SIG-M5 treated with dmso at 0.1 percent for 504 hours (cell line): Measurements from ENCODE around the gene VDAC2.

Experiments
- DNase-seq: peaks from one replicate; lab custom pipeline; 2025; ENCODE audit not compliant: unreplicated experiment; lab: John Stamatoyannopoulos, UW

The VDAC2 gene

DNA sequence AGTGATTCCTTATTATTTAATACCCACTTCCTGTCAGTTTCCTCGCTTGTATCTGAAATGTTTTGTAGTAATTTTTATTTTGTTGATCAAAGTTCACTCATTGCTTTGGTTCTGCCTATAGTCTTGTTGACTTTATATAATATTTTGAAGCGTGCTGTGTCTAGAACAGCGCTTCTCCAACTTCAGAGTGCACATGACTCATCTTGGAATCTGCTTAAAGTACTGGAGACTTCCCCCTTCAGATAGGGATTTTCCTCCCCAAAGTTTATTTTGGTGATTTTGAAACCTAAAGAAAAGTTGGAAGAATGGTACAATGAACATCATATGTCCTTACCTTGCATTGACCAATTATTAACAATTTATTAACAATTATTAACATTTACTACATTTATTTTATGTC, 19.4 kb downstream of the VDAC2 start:
- no peak for DNase-seq

DNA sequence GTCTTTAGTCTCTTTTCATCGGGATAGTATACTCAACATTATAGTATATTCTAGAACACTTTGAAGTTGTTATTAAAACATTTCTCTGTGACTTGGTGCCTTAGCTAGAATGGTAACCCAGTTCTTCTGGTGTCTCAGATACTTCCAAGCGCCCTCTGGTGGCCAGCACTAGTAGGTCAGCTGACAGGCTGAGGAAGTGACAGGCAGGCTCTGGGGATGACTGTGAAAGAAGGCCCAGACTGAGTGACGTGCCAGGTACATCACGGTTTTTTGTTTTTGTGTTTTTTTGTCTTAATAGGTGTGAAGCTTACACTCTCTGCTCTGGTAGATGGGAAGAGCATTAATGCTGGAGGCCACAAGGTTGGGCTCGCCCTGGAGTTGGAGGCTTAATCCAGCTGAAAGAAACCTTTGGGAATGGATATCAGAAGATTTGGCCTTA, 20.0 kb downstream of the VDAC2 start:
- DNase-seq = peak; percentile 77

DNA sequence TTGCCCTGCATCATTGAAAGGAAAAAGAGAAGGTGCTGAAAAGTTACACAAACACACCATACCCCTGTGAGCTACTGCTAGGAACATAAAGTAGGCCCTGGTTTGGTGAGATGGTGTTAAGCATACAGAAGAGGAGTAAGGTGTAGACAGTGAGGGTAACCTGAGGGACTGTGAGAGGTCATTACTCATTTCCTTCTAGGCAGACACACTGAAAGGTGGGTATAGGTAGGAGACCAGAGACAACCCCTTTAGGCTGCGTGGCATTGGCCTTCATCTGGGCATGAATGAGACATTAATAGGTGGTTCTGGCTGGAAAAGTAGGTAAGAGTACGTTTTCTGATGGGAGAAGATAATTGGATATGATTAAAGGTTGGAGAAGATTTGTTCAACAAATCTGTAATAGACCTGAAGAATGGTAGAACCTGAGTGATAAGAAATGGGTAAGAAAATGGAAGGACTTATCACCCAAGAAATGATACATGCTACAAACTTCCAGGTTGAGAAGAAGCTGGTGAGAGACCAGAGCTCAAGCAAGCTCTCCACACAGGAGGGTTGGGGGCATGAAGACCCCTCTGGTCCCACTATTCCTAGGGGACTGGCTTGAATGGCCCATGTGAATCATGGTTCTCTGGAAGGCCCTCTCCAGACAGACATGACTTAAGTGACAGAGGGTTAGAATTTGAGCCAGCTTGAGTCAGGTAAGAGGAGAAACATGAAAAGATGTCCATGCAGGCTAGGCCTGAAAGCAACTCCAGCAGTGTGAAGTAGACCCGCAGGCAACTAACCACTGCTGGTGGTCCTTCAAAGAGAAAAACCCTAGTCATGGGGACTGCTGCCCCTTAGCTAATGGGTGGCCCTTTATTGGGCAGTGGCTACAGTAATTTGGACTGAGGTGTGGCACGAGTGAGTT, 21.3 kb downstream of the VDAC2 start:
- no peak for DNase-seq

- no peak for DNase-seq
Measured at GRCh38 chr10:75233444-75234016, 22.9 kb downstream of the VDAC2 start.

DNA sequence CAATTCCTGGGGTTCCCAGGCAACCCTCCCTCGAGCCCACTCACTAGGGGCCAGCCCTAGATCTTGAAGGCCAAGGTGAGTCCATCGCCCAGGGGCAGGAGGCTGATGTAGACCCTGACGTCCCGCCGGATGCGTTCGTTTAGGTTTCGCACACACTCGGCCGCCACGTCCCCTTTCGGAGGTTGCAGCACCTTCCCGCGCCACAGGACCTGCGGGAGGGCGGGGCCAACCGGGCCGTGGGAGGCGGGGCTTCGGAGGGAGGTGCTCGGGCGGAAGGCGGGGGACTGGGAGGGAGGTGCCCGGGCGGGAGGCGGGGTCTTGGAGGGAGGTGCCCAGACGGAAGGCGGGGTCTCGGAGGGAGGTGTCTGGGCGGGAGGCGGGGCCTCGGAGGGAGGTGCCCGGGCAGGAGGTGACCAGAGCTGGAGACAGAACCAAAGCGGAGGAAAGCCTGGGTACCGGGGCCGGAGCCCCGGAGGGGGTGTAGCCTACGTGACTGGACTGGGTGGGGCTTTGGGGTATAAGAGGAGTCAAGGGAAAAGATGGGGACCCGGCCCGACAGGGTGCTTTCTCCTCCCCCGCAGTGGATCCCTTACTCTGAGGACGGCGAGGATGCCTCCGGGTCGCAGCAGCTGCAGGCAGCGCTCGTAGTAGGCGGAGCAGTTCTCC, 23.6 kb downstream of the VDAC2 start:
- DNase-seq = peak; percentile 90

DNA sequence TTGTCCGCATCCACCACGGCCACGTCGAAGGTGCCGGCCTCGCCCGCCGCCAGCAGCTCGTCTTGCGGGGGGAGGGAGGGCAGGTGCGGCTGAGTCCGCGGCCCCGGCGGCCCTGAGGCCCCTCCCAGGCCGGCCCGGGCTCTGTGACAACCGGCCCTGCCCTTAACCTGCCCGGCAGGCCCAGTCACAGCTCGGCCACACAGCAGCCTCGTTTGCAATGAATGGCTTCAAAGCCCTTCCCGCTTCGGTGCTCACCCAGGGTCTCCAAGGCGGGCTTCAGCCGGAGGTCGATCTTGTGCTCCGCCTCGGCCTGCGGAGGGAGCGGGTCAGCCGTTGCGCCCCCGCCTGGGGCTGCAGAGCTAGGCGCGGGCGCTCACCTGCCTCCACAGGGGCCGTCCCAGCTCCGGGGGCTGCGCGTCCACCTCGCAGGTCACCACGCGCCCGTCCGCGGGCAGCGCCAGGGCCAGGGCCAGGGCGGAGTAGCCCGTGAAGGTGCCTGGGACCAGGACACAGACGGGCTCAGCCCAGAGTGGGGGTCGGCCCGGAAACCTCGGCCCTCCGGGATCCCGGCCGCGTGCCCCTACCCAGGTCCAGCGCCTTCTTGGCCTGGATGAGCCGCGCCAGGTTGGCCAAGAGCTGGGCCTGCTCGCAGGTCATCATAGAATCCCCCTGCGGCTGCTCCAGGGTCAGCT, 24.2 kb downstream of the VDAC2 start:
- no peak for DNase-seq

DNA sequence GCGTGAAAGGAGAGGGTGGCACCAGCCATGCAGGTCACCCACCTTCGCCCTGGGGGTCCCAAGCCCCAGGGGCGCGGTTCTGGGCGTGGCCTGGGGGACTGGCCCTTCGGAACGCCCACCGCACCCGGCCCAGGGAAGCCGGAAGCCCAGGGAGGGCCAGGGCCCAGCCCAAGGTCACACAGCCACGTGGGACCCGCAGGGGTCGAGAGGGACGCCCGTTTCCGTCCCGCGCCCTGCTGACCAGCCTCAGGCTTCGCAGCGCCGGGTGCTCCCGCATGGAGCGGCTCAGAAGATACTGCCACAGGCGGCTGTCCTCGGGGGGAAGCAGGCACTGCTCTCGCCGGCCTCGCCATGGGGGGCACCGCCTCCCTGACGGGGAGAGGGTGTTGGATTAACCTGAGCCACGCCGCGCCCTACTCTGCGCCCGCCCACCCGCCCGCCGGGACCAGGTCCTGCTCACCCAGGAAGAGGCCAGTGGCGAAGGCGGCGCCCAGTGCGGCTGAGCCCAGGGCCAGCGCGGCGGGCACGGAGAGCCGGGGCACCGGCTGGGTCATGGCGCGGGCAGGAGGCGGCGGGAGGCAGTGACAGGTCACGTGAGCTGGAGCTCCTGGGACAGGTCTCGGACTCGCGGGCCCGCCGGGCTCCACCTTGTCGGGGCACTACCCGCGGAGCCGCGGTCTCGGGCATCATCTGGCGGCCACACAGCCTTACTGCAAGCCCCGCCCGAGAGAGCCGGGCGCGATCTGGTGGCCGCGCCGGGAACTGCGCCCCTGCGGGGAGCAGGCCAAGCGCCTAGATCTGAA, 25.0 kb downstream of the VDAC2 start, which contains the start of gene COMTD1:
Gene COMTD1 (minus strand): TSS at position 583 of the 803 bp plus-strand sequence. CDS start 29 bp downstream, at position 554.
- DNase-seq = peak; percentile 83

GRCh38 chr10:75236178-75236825, 25.7 kb downstream of the VDAC2 start:
- DNase-seq = no peak

- DNase-seq = no peak
Measured at GRCh38 chr10:75238182-75239095, 27.8 kb downstream of the VDAC2 start.

- DNase-seq = no peak
Measured at GRCh38 chr10:75239096-75239790, 28.6 kb downstream of the VDAC2 start.

- no peak for DNase-seq
Measured at GRCh38 chr10:75240329-75241076, 29.9 kb downstream of the VDAC2 start.

DNA sequence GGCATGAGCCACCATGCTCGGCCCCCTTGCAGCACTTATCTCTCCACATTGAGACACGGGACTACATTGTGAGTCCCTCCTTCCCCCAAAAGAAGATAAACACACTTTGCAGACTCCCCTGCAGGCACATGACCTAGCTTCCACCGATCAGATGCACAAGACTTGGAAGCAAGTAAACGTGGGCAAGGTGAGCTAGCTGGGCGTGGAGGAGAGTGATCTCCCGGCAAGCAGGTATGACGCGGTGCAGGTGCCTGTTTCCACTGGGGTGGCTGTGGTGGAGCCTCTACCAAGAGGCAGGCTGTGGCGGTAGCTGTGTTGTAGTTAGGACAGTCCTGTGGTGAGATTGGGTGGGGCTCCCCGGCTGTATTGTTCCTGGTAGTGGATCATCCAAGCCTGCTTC, 32.8 kb downstream of the VDAC2 start:
- no peak for DNase-seq

GRCh38 chr10:75244487-75245353, 34.1 kb downstream of the VDAC2 start:
- DNase-seq = no peak

GRCh38 chr10:75245354-75246250, 35.0 kb downstream of the VDAC2 start:
- DNase-seq = peak; percentile 44

DNA sequence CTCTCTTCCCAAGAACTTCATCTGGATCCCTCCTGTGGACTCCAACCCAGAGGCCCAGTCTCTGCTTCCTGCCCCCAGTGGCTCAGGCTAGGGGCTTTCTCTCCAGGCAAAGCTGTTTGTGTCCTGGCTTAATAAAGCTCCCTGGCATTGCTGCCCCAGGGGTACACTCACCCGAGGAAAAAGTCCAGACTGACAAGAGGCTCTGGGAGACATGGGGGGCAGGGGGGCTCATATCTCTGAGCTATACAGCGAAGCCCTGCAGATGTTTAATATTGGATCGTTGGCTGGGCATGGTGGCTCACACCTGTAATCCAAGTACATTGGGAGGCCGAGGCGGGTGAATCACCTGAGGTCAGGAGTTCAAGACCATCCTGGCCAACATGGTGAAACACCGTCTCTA, 35.9 kb downstream of the VDAC2 start:
- DNase-seq = no peak

DNA sequence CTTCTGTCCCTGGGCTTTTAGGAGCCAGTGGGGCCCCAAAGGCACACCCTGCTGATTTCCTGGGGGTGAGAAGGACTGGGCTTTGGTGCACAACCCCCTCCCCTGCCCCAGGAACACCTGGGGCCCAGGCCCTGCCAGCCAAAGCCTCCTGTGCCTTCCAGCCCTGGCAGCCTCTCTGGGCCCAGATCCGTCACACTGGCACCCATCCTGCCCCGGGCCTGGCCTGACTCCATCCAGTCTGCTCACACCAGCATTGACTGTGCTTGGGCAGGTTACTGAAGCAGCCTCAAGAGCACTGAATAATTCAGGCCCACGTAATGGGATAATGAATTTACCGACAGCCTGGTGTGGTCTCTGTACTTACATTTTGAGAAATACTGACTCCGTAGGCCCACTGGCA, 37.2 kb downstream of the VDAC2 start:
- no peak for DNase-seq
